22Rv1 (cell line): ENCODE measurements around the gene CDC73.

Experiments
- CTCF ChIP-seq: fragments of 450-650 bp; IDR thresholded peaks from 2 replicates; pipeline ENCODE4 v1.5.1; 2017; ENCODE audit warnings: mild to moderate bottlenecking
- ZFX ChIP-seq: fragments of 450-650 bp; IDR thresholded peaks from 2 replicates; pipeline ENCODE4 v1.6.1; 2017; ENCODE audit warnings: antibody characterized with exemption, borderline replicate concordance

- TF ChIP-seq CTCF (no peak), ZFX (no peak)
Observed at GRCh38 chr1:193256019-193256418, 134.2 kb downstream of the CDC73 start.
